ENCODE measurements around the gene NPAS3. TPM values are rescaled to one million over a fixed set of nuclear protein-coding genes. Genes with fewer than 3 reads are reported as not detected.

NPAS3 gene
- total and polyA plus RNA-seq, 2 of the 8 experiments (the other 6 are each of a cell fraction or from before 2014, with no cell fraction given), result 0.11 to 0.60 TPM

GRCh38 chr14:33786091-33786825 is 847.6 kb downstream of the NPAS3 start:
- Histone ChIP-seq H3K23me2 (ENCODE audit: low read depth, low read length) (no peaks in the 10 kb centered on the region), H3K79me2 (ENCODE audit: control insufficient read depth in 1 of 2, insufficient read depth in 2 of 2, low read length in 2 of 2) (no peaks in the 10 kb centered on the region), H4K91ac (replicated peaks; ENCODE audit: insufficient read length, low read length) (no peak overlapping the region), H3K79me1 (ENCODE audit: low read depth, low read length) (no peaks in the 10 kb centered on the region), H3K18ac (ENCODE audit: extremely low read depth, low read length) (no peak overlapping the region), H3K9ac (replicated peaks in 1 of 4; ENCODE audit: extremely low read depth in 1 of 4, low read depth in 3 of 4, low read length in 3 of 4) (no peak overlapping the region), H3K4me3 (ENCODE audit: extremely low read depth in 1 of 4, insufficient read depth in 2 of 4, low read depth in 3 of 4, low read length in 4 of 4) (no peak overlapping the region), H2BK15ac (ENCODE audit: low read length) (no peak overlapping the region), H3K4ac (replicated peaks; ENCODE audit: insufficient read length, low read depth, low read length) (no peak overlapping the region), H3K4me2 (ENCODE audit: insufficient read depth in 1 of 2, low read depth in 2 of 2, low read length in 2 of 2) (no peak overlapping the region), H3K27ac (ENCODE audit: low read depth, low read length) (no peak overlapping the region), H3K9me3 (ENCODE audit: insufficient read depth in 2 of 2, low read depth in 1 of 2, low read length in 1 of 2) (no peaks in the 10 kb centered on the region), H2AFZ (ENCODE audit: low read length) (no peak overlapping the region), H2BK5ac (ENCODE audit: low read depth, low read length) (no peak overlapping the region), H4K20me1 (replicated peaks in 1 of 2; ENCODE audit: control insufficient read depth in 1 of 2, insufficient read depth in 2 of 2, low read length in 2 of 2) (no peaks in the 10 kb centered on the region), H3K14ac (ENCODE audit: insufficient read length) (no peak overlapping the region), H2BK120ac (replicated peaks; ENCODE audit: low read depth, low read length) (no peak overlapping the region), H4K8ac (ENCODE audit: extremely low read depth, insufficient read depth, low read length) (no peak overlapping the region), H4K5ac (ENCODE audit: insufficient read length, low read depth, low read length) (no peak overlapping the region), H3K56ac (replicated peaks; ENCODE audit: insufficient read length, low read depth, low read length) (no peak overlapping the region), H2BK12ac (ENCODE audit: low read depth, low read length) (no peak overlapping the region), H2BK20ac (ENCODE audit: low read length) (no peak overlapping the region), H2AK5ac (ENCODE audit: low read depth, low read length) (no peak overlapping the region), H3K36me3 (ENCODE audit: control insufficient read depth in 2 of 4, insufficient read depth in 4 of 4, low read length in 3 of 4) (no peaks in the 10 kb centered on the region), H3K23ac (ENCODE audit: insufficient read length) (no peak overlapping the region), H3K4me1 (replicated peaks in 1 of 4; ENCODE audit: control insufficient read depth in 3 of 4, insufficient read depth in 4 of 4, low read length in 3 of 4) (no peaks in the 10 kb centered on the region), H3K27me3 (replicated peaks in 1 of 4; ENCODE audit: control insufficient read depth in 3 of 4, extremely low read depth in 1 of 4, insufficient read depth in 3 of 4, low read length in 3 of 4) (no peaks in the 10 kb centered on the region)
- FAIRE-seq (no peak), DNase-seq (ENCODE audit: low read depth in 1 of 2, low spot score in 2 of 2) (no peak)
- ChIA-PET CTCF (ENCODE audit: partially characterized antibody) (interaction anchor here (1.5 kb wide), 1 partner anchor 110 kb away, joined by 4 read pairs; no protein-coding TSS in a partner anchor), POLR2A (ENCODE audit: partially characterized antibody) (interaction anchor here (1.0 kb wide), 1 partner anchor 14 kb away, joined by 6 read pairs; no protein-coding TSS in a partner anchor)
- WGBS, 2 experiments (ENCODE audit: extremely low coverage in 1 of 2, insufficient coverage in 1 of 2, insufficient read length in 1 of 2, insufficient replicate concordance in 2 of 2, low coverage in 1 of 2, low lambda C conversion rate in 2 of 2, missing lambda C conversion rate in 1 of 2), result 90% methylated on average over 4 of the region's 4 CpGs; no CpG with 5 or more reads in 1 of the 2 experiments
- no peak for TF ChIP-seq RXRA (IDR thresholded peaks at IDR 0.05; ENCODE audit: insufficient read depth, low read depth, low read length)
- no peak for TF ChIP-seq CEBPB (IDR thresholded peaks at IDR 0.05; ENCODE audit: low read depth, low read length)
- no peak for TF ChIP-seq RAD21 (IDR thresholded peaks at IDR 0.05 in 1 of 2, conservative IDR thresholded peaks at IDR 0.05 in 1 of 2; ENCODE audit: low read depth in 2 of 2, low read length in 2 of 2)
- no peak for TF ChIP-seq POU5F1 (IDR thresholded peaks at IDR 0.05; ENCODE audit: low read depth, low read length)
- no peak for TF ChIP-seq RFX5 (IDR thresholded peaks at IDR 0.05; ENCODE audit: borderline replicate concordance, low read depth, low read length)
- no peak for TF ChIP-seq CHD1 (IDR thresholded peaks at IDR 0.05; ENCODE audit: low read depth, low read length)
- TF ChIP-seq KDM1A (IDR thresholded peaks at IDR 0.05; ENCODE audit: borderline replicate concordance, low read length), result no peak
- no peak for TF ChIP-seq CHD2 (IDR thresholded peaks at IDR 0.05; ENCODE audit: low read length)
- TF ChIP-seq POLR2A (IDR thresholded peaks at IDR 0.05; ENCODE audit: control extremely low read depth in 1 of 2, low read depth in 2 of 2, low read length in 2 of 2), result no peak
- TF ChIP-seq CTBP2 (IDR thresholded peaks at IDR 0.05; ENCODE audit: borderline replicate concordance, insufficient read depth, insufficient read length, low read length), result no peak
- no peak for TF ChIP-seq BCL11A (IDR thresholded peaks at IDR 0.05; ENCODE audit: low read depth in 2 of 2, low read length in 2 of 2)
- TF ChIP-seq TAF1 (IDR thresholded peaks at IDR 0.05; ENCODE audit: low read depth, low read length), result no peak
- no peak for TF ChIP-seq SP4 (IDR thresholded peaks at IDR 0.05; ENCODE audit: low read length)
- no peak for TF ChIP-seq HDAC6 (IDR thresholded peaks at IDR 0.05; ENCODE audit: low read depth, low read length)

Data from H1 (cell line).